ENCODE data around the gene SERPINF2.
"Not testable (repeated sequence)": the region's sequence is repeated elsewhere in the genome, so short reads cannot be mapped to it uniquely, and the experiment has no call there.

SERPINF2 gene

DNA sequence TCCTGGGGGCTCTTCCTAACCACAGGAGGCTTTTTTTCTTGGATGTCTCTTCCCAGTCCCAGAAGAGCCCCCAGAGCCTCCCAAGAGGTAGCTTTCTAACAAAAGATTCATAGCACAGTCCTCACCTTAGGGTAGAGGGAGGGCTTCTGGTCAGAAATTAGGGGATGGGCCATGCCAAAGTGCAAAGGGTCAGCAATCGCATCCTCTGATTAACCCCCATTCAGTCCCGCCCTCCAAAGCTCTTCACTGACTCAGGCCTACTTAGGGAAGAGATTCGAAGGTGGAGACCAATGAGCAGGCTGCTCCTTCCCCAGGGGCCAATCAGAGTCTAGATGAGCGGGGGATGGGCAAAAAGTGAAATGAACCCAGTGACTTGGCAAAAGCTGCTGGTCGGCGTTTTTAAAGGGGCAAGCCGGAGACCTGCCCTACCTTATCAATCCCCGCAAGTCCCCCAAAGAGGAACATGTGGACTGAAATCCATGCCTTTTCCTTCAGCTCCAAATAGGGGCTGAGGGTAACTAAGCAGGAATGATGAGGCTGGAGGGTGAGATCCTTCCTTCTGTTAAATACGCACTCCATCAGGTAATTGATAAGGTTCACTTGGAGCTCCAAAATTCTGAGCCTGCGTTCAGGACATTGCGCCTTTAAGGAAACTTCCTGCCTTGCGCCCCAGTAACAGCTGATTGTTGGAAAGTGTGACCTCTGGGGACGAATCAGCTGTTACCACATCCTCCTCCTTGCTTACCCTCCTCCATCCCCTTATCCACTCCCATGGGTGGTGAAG is 25.6 kb upstream of the SERPINF2 start:
- DNase-seq = peak; percentile 96

DNA sequence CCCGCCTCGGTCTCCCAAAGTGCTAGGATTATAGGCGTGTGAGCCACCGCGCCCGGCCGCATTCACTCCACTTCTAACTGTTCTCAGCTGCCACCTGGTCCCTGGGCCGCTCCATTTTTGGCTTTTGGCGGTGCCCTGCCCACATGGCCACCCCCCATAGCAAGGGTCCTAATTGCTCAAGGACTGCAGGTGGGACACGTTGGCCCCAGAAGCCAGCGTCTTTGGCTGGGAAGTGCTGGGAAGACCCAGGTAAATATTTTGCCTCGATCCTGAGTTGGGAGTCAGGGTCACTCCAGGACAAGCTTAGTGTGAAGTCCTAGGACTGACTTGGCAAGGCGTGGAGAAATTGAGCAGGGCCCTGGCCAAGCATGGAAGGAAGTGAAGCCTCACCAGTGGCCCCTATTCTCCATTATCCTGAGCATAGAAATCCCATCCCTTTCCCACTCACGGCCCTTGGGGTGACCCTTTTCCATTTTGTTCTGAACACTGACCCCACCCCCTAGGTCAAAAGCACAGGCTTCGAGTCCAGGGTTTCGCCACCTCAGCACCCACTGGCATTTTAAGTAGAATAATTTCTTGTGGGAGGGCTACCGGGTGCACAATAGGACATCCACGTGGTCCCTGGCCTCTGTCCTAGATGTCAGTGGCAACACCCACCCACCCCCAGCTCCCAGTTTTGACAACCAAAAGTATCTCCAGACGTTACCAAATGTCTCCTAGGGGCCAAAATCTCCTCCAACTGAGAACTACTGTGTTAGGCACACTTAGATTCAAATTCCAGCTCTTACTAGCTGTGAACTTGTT is 24.1 kb upstream of the SERPINF2 start:
- DNase-seq = no peak

- peak; percentile 28 to 55 for DNase-seq
These were observed 21.8 kb upstream of the SERPINF2 start for GRCh38 chr17:1720856-1721386.

- not testable (repeated sequence) for DNase-seq
These were observed 20.6 kb upstream of the SERPINF2 start for GRCh38 chr17:1722022-1722421.

DNA sequence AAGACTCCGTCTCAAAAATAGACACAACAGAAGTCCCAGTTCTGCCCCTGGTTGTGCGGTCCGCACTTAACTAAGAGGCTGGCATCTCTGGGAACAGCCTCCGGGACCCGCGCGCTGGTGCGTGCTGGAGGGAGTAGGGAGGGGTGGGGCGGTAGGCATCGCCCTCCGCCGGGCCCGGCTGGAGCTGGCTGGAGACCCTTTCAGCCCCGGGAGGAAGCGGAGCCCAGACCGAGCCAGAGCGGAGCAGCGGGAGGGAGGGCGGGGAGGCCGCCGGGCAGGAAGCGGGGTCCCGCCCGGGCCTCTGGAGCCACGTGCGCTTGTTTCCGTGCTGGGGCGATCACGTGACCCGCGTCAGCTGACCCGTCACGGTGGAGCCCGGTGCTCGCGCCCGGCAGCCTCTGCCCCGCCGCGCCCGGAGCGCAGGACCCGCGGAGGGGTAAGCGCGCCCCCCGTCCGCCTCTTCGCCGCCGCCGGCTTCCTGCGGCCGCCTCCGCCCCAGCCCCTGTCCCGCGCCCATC is 18.3 kb upstream of the SERPINF2 start, which contains the start of gene WDR81:
WDR81 (plus strand) TSS at position 354 of the 518 bp plus-strand sequence. CDS start 256 bp downstream, outside the sequence.
- DNase-seq = peak in 1 of 2 experiments; percentile 77

- no peak for DNase-seq
These were observed 17.6 kb upstream of the SERPINF2 start for GRCh38 chr17:1724869-1725641.

- DNase-seq = no peak
These were observed 16.8 kb upstream of the SERPINF2 start for GRCh38 chr17:1725642-1726511.

DNA sequence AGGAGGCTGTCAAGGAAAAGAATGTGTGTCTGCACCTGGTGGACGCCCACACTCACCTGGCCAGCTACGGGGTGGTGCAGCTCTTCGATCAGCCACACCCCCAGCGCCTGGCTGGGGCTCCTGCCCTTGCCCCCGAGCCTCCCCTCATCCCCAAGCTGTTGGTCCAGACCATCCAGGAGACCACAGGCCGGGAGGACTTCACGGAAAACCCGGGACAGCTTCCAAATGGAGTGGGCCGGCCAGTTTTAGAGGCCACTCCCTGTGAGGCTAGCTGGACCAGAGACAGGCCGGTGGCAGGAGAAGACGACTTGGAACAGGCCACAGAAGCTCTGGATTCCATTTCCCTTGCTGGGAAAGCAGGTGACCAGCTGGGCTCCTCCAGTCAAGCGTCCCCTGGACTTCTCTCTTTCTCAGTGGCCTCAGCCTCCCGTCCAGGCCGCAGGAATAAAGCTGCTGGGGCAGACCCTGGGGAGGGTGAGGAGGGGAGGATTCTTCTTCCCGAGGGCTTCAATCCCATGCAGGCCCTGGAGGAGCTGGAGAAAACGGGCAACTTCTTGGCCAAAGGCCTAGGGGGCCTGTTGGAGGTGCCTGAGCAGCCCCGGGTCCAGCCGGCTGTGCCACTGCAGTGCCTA is 15.9 kb upstream of the SERPINF2 start:
- no peak for DNase-seq

GRCh38 chr17:1727258-1727789 is 15.3 kb upstream of the SERPINF2 start:
- DNase-seq = no peak

GRCh38 chr17:1727876-1728630 is 14.6 kb upstream of the SERPINF2 start:
- no peak for DNase-seq

DNA sequence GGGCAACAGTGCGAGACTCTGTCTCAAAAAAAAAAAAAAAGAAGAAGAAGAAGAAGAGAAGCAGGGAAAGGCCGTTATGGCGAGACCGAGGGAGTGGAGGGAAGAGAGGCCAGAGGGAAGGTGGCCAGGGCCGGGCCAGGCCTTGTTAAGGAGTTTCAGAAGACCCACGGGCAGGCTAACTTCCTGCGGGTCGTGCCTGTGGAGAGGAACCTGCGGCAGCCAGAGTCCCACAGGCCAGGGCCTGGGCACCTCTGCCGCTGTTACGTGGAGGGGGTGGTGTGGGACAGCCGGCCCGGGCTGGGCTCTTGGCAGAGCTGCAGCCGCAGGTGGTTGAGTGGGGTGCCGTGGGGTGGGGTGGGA is 12.7 kb upstream of the SERPINF2 start:
- DNase-seq = no peak

DNA sequence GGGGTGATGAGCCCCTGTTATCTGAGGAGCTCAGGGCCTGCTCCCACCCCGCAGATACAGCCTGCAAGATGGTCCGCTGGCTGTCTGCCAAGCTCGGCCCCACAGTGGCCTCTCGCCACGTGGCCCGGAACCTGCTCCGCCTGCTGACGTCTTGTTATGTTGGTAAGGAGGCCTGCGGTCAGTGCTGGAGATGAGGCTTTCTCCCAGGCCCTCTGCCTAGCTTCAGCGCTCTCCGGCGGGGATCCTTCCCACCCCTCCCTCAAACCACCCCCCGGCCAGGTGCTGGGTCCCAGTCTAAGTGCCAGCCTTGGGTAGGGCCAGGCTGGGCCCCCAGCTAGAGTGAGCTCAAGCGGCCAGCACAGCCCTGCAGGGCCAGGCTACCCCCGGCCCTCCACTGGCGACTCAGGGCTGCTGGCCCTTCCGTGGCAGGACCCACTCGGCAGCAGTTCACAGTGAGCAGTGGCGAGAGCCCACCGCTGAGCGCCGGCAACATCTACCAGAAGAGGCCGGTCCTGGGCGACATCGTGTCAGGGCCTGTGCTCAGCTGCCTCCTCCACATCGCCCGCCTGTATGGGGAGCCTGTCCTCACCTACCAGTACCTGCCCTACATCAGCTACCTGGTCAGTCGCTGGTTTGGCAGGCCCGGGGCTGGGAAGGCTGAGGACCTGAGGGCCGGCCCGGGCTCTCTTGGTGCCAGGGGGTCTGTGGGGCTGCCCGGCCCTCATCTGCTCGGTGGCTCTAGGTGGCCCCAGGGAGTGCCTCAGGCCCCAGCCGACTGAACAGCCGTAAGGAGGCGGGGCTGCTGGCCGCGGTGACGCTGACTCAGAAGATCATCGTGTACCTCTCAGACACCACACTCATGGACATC is 12.1 kb upstream of the SERPINF2 start:
- no peak for DNase-seq

DNA sequence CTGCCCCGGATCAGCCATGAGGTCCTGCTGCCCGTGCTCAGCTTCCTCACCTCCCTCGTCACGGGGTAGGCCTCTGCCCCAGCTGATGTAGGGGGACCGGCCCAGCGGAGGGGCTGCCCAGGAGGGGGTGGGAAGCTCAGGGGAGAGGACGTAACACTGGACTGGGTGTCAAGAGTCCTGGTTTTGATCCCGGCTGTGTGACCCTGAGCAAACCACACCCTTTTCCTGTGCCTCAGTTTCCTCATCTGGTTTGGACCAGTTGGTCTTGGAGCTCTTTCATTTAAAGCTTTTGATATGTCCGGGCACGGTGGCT is 11.5 kb upstream of the SERPINF2 start:
- DNase-seq = no peak

DNA sequence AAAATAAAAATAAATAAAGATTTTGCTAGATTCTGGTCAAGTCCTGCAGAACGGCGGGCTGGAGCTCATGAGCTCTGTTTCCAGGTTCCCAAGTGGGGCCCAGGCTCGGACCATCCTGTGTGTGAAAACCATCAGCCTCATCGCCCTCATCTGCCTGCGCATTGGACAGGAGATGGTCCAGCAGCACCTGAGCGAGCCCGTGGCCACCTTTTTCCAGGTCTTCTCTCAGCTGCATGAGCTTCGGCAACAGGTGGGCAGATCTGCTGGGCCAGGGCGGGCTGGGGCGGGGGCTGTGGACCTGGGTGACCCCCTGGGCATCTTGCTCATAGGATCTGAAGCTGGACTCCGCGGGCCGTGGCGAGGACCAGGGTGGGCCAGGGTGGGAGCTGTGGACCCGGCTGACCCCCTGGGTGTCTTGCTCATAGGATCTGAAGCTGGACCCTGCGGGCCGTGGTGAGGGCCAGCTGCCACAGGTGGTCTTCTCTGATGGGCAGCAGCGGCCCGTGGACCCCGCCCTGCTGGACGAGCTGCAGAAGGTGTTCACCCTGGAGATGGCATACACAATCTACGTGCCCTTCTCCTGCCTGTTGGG is 10.3 kb upstream of the SERPINF2 start:
- DNase-seq = no peak

DNA sequence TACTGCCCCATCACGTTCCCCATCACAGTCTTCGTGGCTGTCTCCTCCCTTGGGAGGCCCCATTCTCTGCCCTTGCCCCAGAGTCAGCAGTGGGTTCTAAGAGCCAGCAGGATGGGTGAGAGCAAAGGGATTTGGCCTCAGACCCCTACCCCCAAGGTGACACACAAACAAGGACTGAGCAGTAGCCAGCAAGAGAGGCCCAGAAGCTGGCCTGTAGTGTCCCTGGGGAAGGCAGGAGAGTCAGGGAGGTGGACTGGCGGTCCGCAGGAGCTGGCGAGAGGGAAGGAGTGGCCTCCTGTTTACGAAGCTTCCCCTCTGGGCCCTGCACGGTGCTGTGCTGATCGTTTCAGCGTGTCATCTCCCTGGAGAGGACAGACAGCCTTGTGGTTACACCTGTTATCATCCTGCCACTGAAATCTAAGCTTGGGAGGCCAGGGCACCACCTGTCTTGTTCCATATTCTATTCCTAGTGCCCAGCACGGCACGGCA is 9.8 kb upstream of the SERPINF2 start:
- no peak for DNase-seq

DNA sequence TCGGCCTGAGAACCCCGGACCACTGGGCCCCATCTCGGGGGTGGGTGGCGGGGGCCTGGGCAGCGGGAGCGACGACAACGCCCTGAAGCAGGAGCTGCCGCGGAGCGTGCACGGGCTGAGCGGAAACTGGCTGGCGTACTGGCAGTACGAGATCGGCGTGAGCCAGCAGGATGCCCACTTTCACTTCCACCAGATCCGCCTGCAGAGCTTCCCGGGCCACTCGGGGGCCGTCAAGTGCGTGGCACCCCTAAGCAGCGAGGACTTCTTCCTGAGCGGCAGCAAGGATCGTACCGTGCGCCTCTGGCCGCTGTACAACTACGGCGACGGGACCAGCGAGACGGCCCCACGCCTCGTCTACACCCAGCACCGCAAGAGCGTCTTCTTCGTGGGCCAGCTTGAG is 8.9 kb upstream of the SERPINF2 start:
- DNase-seq = no peak

- DNase-seq = no peak
These were observed 7.3 kb upstream of the SERPINF2 start for GRCh38 chr17:1735418-1735817.

DNA sequence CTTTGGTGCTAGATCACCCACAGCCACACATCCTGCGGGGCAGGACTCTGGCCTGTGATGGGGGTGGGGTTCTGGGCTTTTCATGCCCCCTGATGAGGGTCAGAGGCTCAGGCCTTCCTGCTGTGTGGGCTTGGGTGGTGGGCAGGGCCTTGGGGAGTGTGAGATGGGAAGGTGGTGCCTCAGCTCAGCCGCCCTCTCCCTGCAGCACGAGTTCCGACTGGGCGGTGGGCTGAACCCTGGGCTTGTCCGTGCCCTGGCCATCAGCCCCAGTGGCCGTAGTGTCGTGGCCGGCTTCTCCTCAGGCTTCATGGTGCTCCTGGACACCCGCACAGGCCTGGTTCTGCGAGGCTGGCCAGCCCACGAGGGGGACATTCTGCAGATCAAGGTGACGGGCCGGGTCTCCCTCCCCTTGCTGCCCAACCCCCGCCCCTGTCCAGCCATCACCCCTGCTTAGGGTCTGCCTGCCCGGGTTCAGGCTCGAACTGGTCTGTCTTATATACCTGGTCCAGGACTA is 6.8 kb upstream of the SERPINF2 start:
- DNase-seq = no peak

Measured in NCI-H446 (cell line).